ENCODE data around the gene RMDN2.
"Not testable (repeated sequence)": the region's sequence is repeated elsewhere in the genome, so short reads cannot be mapped to it uniquely, and the experiment has no call there.

The RMDN2 gene

DNA sequence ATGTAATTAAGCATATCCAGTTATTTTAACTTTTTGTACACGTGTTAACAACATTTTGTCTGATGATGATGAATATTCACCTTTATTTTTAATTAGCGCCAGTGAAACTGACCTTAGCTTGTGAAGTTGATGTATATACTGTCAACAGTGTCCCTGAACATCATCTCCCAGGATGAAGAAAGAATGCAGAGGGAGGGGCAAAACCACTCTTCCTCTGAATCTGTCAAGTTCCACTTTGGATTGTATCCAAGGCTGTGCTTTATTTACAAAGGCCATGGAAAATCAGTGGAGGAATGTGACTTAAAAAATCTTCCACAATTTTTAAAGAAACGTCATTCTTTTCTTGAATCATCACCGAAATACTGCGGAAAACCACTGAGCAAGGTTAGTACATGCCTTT, 4.5 kb upstream of the RMDN2 start:
- TF ChIP-seq MYC (IDR thresholded peaks at IDR 0.05; ENCODE audit: low read depth, low read length): no peak
- TF ChIP-seq, protein P1, sequence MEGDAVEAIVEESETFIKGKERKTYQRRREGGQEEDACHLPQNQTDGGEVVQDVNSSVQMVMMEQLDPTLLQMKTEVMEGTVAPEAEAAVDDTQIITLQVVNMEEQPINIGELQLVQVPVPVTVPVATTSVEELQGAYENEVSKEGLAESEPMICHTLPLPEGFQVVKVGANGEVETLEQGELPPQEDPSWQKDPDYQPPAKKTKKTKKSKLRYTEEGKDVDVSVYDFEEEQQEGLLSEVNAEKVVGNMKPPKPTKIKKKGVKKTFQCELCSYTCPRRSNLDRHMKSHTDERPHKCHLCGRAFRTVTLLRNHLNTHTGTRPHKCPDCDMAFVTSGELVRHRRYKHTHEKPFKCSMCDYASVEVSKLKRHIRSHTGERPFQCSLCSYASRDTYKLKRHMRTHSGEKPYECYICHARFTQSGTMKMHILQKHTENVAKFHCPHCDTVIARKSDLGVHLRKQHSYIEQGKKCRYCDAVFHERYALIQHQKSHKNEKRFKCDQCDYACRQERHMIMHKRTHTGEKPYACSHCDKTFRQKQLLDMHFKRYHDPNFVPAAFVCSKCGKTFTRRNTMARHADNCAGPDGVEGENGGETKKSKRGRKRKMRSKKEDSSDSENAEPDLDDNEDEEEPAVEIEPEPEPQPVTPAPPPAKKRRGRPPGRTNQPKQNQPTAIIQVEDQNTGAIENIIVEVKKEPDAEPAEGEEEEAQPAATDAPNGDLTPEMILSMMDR (IDR thresholded peaks at IDR 0.05; ENCODE audit: low read depth, low read length): no peak
- TF ChIP-seq MAX (IDR thresholded peaks at IDR 0.05; ENCODE audit: low read depth, low read length): no peak
- no peak for TF ChIP-seq POLR2A (IDR thresholded peaks at IDR 0.05; ENCODE audit: extremely low read depth, insufficient read length)
- no peak for DNase-seq (ENCODE audit: low read depth)
- no peak overlapping the region for H3K4me3 ChIP-seq (ENCODE audit: low read depth, low read length)

GRCh38 chr2:37921781-37922180, 3.3 kb upstream of the RMDN2 start:
- TF ChIP-seq, protein P1 (IDR thresholded peaks at IDR 0.05; ENCODE audit: low read depth, low read length): no peak
- TF ChIP-seq POLR2A (IDR thresholded peaks at IDR 0.05; ENCODE audit: extremely low read depth, insufficient read length) (no peak), MAX (IDR thresholded peaks at IDR 0.05; ENCODE audit: low read depth, low read length) (no peak), MYC (IDR thresholded peaks at IDR 0.05; ENCODE audit: low read depth, low read length) (no peak)
- H3K4me3 ChIP-seq (ENCODE audit: low read depth, low read length): no peak overlapping the region

DNA sequence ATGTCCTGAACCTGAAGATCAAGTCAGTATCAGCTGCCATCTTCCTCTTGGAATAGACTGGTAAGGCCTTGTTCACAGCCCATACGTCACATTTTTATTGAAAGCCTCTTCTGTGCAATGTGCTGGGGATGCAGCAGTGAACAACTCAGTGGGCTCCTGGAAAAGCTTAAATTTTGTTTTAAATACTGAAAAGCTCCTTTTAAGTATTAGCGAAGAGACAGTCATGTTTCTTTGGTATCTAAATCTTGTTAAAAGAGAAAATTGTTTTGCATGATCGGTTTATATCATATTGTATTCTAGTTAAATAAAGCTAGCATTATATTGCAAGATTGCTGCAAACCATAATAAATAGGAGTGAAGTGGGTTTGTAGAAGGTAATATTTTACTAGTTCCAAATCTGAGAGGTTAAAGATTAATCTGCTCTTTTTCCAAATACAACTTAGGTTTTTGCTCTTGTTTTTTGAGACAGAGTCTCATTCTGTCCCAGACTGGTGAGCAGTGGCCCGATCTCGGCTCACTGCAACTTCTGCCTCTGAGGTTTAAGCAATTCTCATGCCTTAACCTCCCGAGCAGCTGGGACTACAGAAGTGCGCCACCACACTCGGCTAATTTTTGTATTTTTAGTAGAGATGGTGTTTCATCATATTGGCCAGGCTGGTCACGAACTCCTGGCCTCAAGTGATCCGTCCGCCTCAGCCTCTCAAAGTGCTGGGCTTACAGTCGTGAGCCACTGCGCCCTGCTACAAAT, 1.6 kb upstream of the RMDN2 start:
- no peak overlapping the region for H3K4me3 ChIP-seq (ENCODE audit: low read depth, low read length)
- TF ChIP-seq, protein P1 (IDR thresholded peaks at IDR 0.05; ENCODE audit: low read depth, low read length): no peak
- no peak for TF ChIP-seq MYC (IDR thresholded peaks at IDR 0.05; ENCODE audit: low read depth, low read length)
- TF ChIP-seq MAX (IDR thresholded peaks at IDR 0.05; ENCODE audit: low read depth, low read length): no peak
- no peak for TF ChIP-seq POLR2A (IDR thresholded peaks at IDR 0.05; ENCODE audit: extremely low read depth, insufficient read length)
- peak; percentile 23 for DNase-seq (ENCODE audit: low read depth)

More at GRCh38 chr2:37921781-37922180, 3.3 kb upstream of the RMDN2 start:
- DNase-seq (ENCODE audit: low read depth): no peak

DNA sequence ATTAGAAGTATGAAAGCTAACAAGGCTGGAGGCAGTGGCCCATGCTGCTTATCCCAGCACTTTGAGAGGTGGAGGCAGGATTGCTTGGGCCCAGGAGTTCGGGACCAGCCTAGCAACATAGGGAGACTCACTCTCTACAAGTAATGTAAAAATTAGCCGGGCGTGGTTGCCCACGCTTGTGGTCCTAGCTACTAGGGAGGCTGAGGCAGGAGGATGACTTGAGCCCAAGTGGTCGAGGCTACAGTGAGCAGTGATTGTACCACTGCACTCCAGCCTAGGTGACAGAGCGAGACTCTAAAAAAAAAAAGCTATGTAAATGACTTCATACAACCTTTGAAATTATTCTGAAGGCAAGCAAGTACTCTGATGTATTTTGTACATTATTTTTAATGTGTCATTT, 1.5 kb downstream of the RMDN2 start:
- TF ChIP-seq MYC (IDR thresholded peaks at IDR 0.05; ENCODE audit: low read depth, low read length) (no peak), POLR2A (IDR thresholded peaks at IDR 0.05; ENCODE audit: extremely low read depth, insufficient read length) (no peak), MAX (IDR thresholded peaks at IDR 0.05; ENCODE audit: low read depth, low read length) (no peak)
- TF ChIP-seq, protein P1 (IDR thresholded peaks at IDR 0.05; ENCODE audit: low read depth, low read length): no peak
- no peak for DNase-seq (ENCODE audit: low read depth)
- H3K4me3 ChIP-seq (ENCODE audit: low read depth, low read length): no peak overlapping the region

- H3K4me3 ChIP-seq (ENCODE audit: low read depth, low read length): no peak overlapping the region
- no peak for TF ChIP-seq POLR2A (IDR thresholded peaks at IDR 0.05; ENCODE audit: extremely low read depth, insufficient read length)
- TF ChIP-seq, protein P1 (IDR thresholded peaks at IDR 0.05; ENCODE audit: low read depth, low read length): no peak
- no peak for TF ChIP-seq MAX (IDR thresholded peaks at IDR 0.05; ENCODE audit: low read depth, low read length)
- no peak for TF ChIP-seq MYC (IDR thresholded peaks at IDR 0.05; ENCODE audit: low read depth, low read length)
- DNase-seq (ENCODE audit: low read depth): peak; percentile 37
Measured at GRCh38 chr2:37928377-37928776, 3.3 kb downstream of the RMDN2 start.

GRCh38 chr2:37930392-37930791, 5.3 kb downstream of the RMDN2 start:
- H3K4me3 ChIP-seq (ENCODE audit: low read depth, low read length): not testable (repeated sequence)

DNA sequence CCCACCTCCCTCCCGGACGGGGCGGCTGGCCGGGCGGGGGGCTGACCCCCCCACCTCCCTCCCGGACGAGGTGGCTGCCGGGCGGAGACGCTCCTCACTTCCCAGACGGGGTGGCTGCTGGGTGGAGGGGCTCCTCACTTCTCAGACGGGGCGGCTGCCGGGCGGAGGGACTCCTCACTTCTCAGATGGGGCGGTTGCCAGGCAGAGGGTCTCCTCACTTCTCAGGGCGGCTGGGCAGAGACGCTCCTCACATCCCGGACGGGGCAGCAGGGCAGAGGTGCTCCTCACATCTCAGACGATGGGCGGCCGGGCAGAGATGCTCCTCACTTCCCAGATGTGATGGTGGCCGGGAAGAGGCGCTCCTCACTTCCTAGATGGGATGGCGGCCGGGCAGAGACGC, 7.8 kb downstream of the RMDN2 start:
- H3K4me3 ChIP-seq (ENCODE audit: low read depth, low read length); DNase-seq (ENCODE audit: low read depth): not testable (repeated sequence)

More at GRCh38 chr2:37930392-37930791, 5.3 kb downstream of the RMDN2 start:
- DNase-seq (ENCODE audit: low read depth): not testable (repeated sequence)

All from NB4 (cell line).